Measurements from ENCODE around the gene NTSR1.

GRCh38 chr20:62692176-62692575, 16.5 kb upstream of the NTSR1 start:
- TF ChIP-seq YY1 (IDR thresholded peaks at IDR 0.05; ENCODE audit: insufficient read depth, insufficient read length), result no peak
- no peak for TF ChIP-seq ZNF274 (IDR thresholded peaks at IDR 0.05; ENCODE audit: low read depth, low read length)
- no peak for TF ChIP-seq SUZ12 (IDR thresholded peaks at IDR 0.05; ENCODE audit: extremely low read depth, insufficient read depth, insufficient read length)

Data from NT2/D1 (cell line).